Liver (tissue), 3 donors: ENCODE measurements around the gene TOE1.

Source experiments
- EGR1 ChIP-seq, 2 donors: IDR thresholded peaks; 2 replicates each; pipeline ENCODE4 v1.6.1; 2016 to 2018; ENCODE audit warnings: antibody characterized with exemption in 2 of 2, low read depth in 2 of 2
- FOXA1 ChIP-seq: IDR thresholded peaks from 2 replicates; pipeline ENCODE4 v1.6.1; 2016; ENCODE audit warnings: antibody characterized with exemption
- GABPA ChIP-seq, 2 donors: IDR thresholded peaks in 1 of 2; conservative IDR thresholded peaks in 1 of 2; 2 replicates each; pipeline ENCODE4 v1.6.1; 2016; ENCODE audit warnings: antibody characterized with exemption in 2 of 2, mild to moderate bottlenecking in 1 of 2, moderate library complexity in 1 of 2
- RAD21 ChIP-seq, 2 donors: IDR thresholded peaks; 2 replicates each; pipeline ENCODE4 v1.6.1; 2016; ENCODE audit warnings: antibody characterized with exemption in 2 of 2, mild to moderate bottlenecking in 2 of 2
- RXRA ChIP-seq, 2 donors: IDR thresholded peaks; 2 replicates each; pipeline ENCODE4 v1.6.1; 2017 to 2018; ENCODE audit warnings: antibody characterized with exemption in 2 of 2, mild to moderate bottlenecking in 1 of 2
- TAF1 ChIP-seq: conservative IDR thresholded peaks from 2 replicates; pipeline ENCODE4 v1.6.1; 2016; ENCODE audit warnings: antibody characterized with exemption, mild to moderate bottlenecking
- YY1 ChIP-seq: IDR thresholded peaks from 2 replicates; pipeline ENCODE4 v1.6.1; 2016; ENCODE audit warnings: antibody characterized with exemption, mild to moderate bottlenecking
- TF ChIP-seq, protein P1 (sequence below): IDR thresholded peaks from 2 replicates; pipeline ENCODE4 v1.6.1; 2016; ENCODE audit warnings: antibody characterized with exemption, mild to moderate bottlenecking
- TF ChIP-seq, protein P2 (sequence below): fragments of 150-350 bp; IDR thresholded peaks from 2 replicates; pipeline ENCODE4 v1.5.1; 2017; ENCODE audit warnings: improper control_type of control experiment, low read depth, low read length; ENCODE audit not compliant: missing input control
- donor health status: healthy.
- donor health status: healthy.

DNA sequence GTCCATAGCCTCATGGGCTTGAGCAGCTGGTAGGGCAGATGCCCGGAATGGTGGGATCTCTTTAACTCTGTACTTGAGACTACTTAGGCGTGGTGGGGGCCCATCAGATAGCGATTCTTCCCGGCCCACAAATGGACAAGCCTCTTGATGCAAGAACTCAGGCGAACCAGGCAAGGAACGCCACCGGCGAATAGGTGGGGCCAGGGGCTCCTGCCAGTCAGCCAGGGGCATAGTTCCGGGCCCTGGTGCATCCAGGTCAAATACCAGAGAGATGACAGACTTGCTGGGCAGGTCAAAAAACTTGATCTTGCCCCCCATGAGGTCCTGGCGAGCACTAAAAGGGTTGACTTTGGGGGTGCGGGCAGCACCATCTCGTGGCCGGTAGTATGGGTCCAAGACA is 5.0 kb downstream of the TOE1 start:
- TF ChIP-seq, protein P1, sequence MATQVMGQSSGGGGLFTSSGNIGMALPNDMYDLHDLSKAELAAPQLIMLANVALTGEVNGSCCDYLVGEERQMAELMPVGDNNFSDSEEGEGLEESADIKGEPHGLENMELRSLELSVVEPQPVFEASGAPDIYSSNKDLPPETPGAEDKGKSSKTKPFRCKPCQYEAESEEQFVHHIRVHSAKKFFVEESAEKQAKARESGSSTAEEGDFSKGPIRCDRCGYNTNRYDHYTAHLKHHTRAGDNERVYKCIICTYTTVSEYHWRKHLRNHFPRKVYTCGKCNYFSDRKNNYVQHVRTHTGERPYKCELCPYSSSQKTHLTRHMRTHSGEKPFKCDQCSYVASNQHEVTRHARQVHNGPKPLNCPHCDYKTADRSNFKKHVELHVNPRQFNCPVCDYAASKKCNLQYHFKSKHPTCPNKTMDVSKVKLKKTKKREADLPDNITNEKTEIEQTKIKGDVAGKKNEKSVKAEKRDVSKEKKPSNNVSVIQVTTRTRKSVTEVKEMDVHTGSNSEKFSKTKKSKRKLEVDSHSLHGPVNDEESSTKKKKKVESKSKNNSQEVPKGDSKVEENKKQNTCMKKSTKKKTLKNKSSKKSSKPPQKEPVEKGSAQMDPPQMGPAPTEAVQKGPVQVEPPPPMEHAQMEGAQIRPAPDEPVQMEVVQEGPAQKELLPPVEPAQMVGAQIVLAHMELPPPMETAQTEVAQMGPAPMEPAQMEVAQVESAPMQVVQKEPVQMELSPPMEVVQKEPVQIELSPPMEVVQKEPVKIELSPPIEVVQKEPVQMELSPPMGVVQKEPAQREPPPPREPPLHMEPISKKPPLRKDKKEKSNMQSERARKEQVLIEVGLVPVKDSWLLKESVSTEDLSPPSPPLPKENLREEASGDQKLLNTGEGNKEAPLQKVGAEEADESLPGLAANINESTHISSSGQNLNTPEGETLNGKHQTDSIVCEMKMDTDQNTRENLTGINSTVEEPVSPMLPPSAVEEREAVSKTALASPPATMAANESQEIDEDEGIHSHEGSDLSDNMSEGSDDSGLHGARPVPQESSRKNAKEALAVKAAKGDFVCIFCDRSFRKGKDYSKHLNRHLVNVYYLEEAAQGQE: no peak
- TF ChIP-seq, protein P2, sequence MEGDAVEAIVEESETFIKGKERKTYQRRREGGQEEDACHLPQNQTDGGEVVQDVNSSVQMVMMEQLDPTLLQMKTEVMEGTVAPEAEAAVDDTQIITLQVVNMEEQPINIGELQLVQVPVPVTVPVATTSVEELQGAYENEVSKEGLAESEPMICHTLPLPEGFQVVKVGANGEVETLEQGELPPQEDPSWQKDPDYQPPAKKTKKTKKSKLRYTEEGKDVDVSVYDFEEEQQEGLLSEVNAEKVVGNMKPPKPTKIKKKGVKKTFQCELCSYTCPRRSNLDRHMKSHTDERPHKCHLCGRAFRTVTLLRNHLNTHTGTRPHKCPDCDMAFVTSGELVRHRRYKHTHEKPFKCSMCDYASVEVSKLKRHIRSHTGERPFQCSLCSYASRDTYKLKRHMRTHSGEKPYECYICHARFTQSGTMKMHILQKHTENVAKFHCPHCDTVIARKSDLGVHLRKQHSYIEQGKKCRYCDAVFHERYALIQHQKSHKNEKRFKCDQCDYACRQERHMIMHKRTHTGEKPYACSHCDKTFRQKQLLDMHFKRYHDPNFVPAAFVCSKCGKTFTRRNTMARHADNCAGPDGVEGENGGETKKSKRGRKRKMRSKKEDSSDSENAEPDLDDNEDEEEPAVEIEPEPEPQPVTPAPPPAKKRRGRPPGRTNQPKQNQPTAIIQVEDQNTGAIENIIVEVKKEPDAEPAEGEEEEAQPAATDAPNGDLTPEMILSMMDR: no peak
- no peak for TF ChIP-seq RXRA (IDR thresholded peaks at IDR 0.05)
- TF ChIP-seq TAF1: no peak
- no peak for TF ChIP-seq GABPA (IDR thresholded peaks at IDR 0.05 in 1 of 2, conservative IDR thresholded peaks at IDR 0.05 in 1 of 2)
- TF ChIP-seq YY1: no peak
- TF ChIP-seq FOXA1: no peak
- no peak for TF ChIP-seq EGR1 (IDR thresholded peaks at IDR 0.05; ENCODE audit: low read depth in 2 of 2)
- TF ChIP-seq RAD21 (IDR thresholded peaks at IDR 0.05): no peak
